ENCODE data around the gene UNC5A. TPM values are rescaled to one million over a fixed set of nuclear protein-coding genes. Genes with fewer than 3 reads are reported as not detected.

UNC5A gene
- total RNA-seq, 1 donor from 2014 or later: not detected

- Mint-ChIP-seq H3K4me1 (ENCODE audit: unreplicated experiment) (no peaks in the 10 kb centered on the region), H3K4me3 (ENCODE audit: unreplicated experiment) (no peak overlapping the region), H3K27me3 (ENCODE audit: unreplicated experiment) (no peaks in the 10 kb centered on the region), H3K27ac (ENCODE audit: unreplicated experiment) (no peak overlapping the region), H3K36me3 (ENCODE audit: low read depth, unreplicated experiment) (peaks cover 10% of the 10 kb centered on the region), H3K9me3 (ENCODE audit: unreplicated experiment) (no peaks in the 10 kb centered on the region)
- no peak for DNase-seq (ENCODE audit: low spot score)
- no peak for TF ChIP-seq CTCF (IDR thresholded peaks at IDR 0.05; ENCODE audit: unreplicated experiment)
These were observed 119.3 kb downstream of the UNC5A start for GRCh38 chr5:176929654-176930053.

Other genes with a start within 250 kb of the UNC5A start
- gene GPRIN1, start 200.4 kb upstream of the UNC5A start, total RNA-seq (ENCODE audit: unreplicated experiment): 3.9 TPM
- 0.80 TPM for gene SNCB, start 180.0 kb upstream of the UNC5A start, total RNA-seq (ENCODE audit: unreplicated experiment)
- gene EIF4E1B, start 179.9 kb upstream of the UNC5A start, total RNA-seq (ENCODE audit: unreplicated experiment): 0.54 TPM
- 57.5 TPM for gene TSPAN17, start 163.1 kb upstream of the UNC5A start, total RNA-seq (ENCODE audit: unreplicated experiment)
- 0.51 TPM for gene HK3, start 88.8 kb downstream of the UNC5A start, total RNA-seq (ENCODE audit: unreplicated experiment)
- 40.9 TPM for gene UIMC1, start 196.2 kb downstream of the UNC5A start, total RNA-seq (ENCODE audit: unreplicated experiment)
- gene ZNF346, start 212.1 kb downstream of the UNC5A start, total RNA-seq (ENCODE audit: unreplicated experiment): 26.3 TPM

Measured in endothelial cell (in vitro differentiated cells).